ENCODE results near the gene ERVK3-1. TPM values are rescaled to one million over a fixed set of nuclear protein-coding genes. Genes with fewer than 3 reads are reported as not detected.

ERVK3-1 gene
- total RNA-seq, 2 experiments from 2014 or later, result 38.6 to 53.6 TPM

DNA sequence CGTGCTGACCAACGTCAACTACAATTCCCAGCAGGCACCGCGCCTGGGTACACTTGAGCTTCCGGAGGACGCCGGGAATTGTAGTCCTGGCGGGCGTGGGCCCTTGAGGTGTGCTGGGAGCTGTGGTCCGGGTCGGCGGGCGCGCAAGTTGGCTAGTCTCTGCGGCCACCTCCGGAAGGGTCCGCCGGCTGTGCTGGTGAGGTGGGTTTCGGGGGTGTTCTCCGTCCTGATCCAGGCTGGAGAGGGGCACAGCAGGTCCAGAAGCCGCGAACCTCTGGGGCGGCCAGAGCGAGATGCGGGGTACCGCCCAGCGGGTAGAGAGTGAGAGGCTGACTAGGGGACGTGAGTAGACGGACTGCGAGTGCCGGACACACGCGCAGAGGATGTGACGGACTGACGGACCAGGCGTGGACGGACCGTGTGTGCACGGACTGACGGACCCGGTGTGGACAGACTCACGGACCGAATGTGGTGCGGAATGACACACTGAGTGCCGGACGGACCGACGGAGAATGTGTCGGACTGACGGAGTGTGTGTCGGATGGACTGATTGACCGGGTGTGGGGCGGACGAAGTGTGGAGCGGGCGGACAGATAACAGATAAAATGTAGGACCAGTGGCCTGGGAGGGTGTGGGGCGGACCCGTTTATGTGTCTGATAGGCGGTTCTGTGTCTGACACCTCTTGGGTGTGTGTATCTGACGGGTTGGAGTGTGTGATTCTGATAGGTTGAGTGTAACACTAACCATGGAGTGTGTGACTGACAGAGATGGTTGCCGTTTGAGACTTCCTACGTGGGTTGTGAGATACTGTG lies 21.9 kb downstream of the ERVK3-1 start, which contains the start of gene ZSCAN22:
Gene ZSCAN22 (plus strand): TSS at position 81 of the 813 bp plus-strand sequence. CDS start 7,809 bp downstream, outside the sequence.
- POLR2A ChIA-PET, result interaction anchor here (1.1 kb wide), 1 partner anchor 192 kb away, joined by 6 read pairs; the partner anchor contains the start of gene ZBTB45
- no peak within 1 kb of the TSS for H3K27ac Mint-ChIP-seq
- ATAC-seq, result peak; percentile 91
- intact Hi-C loops (cut with DNase I, micrococcal nuclease), result loop anchor here (1.0 to 2.0 kb wide), 18 partner anchors 20 to 248 kb away; partner anchors contain the start of genes ERVK3-1 (in 2 of the 2), ZNF497 (in 2 of the 2), ZNF8 (in 2 of the 2) and ZNF837 (in 2 of the 2)
- CTCF ChIA-PET, result interaction anchor here (1.3 kb wide), 1 partner anchor 18 kb away, joined by 4 read pairs; no protein-coding TSS in a partner anchor
- peak; percentile 96 for DNase-seq
- H3K9me3 Mint-ChIP-seq (ENCODE audit: low read depth), result no peaks in the 10 kb centered on the region
- H3K36me3 Mint-ChIP-seq (ENCODE audit: low read depth), result no peaks in the 10 kb centered on the region
- H3K4me3 Mint-ChIP-seq, result no peak within 1 kb of the TSS
- peaks cover 4% of the 10 kb centered on the region for H3K4me1 Mint-ChIP-seq
- H3K27me3 Mint-ChIP-seq, result no peaks in the 10 kb centered on the region

- no peaks in the 10 kb centered on the region for H3K27me3 Mint-ChIP-seq
- no peak overlapping the region for H3K27ac Mint-ChIP-seq
- H3K36me3 Mint-ChIP-seq (ENCODE audit: low read depth), result peaks cover 2% of the 10 kb centered on the region
- ChIA-PET CTCF (no interaction called here), POLR2A (no interaction called here)
- ATAC-seq (no peak), DNase-seq (no peak)
- no peaks in the 10 kb centered on the region for H3K9me3 Mint-ChIP-seq (ENCODE audit: low read depth)
- intact Hi-C loops (cut with DNase I, micrococcal nuclease), result no loop called here
- peaks cover 4% of the 10 kb centered on the region for H3K4me1 Mint-ChIP-seq
- H3K4me3 Mint-ChIP-seq, result no peak overlapping the region
These were observed 23.8 kb downstream of the ERVK3-1 start for GRCh38 chr19:58328999-58329398.

GRCh38 chr19:58330458-58330857 lies 25.3 kb downstream of the ERVK3-1 start:
- Mint-ChIP-seq H3K9me3 (ENCODE audit: low read depth) (no peaks in the 10 kb centered on the region), H3K27me3 (no peaks in the 10 kb centered on the region), H3K27ac (no peak overlapping the region), H3K4me3 (no peak overlapping the region), H3K36me3 (ENCODE audit: low read depth) (peaks cover 12% of the 10 kb centered on the region), H3K4me1 (peaks cover 4% of the 10 kb centered on the region)
- no peak for ATAC-seq
- no peak for DNase-seq
- intact Hi-C loops (cut with DNase I, micrococcal nuclease), result no loop called here
- CTCF ChIA-PET, result interaction anchor here (1.4 to 1.8 kb wide), 2 partner anchors 16 to 169 kb away, joined by 5 to 6 read pairs; no protein-coding TSS in a partner anchor
- POLR2A ChIA-PET, result no interaction called here

GRCh38 chr19:58332697-58333096 lies 27.5 kb downstream of the ERVK3-1 start:
- no peaks in the 10 kb centered on the region for H3K9me3 Mint-ChIP-seq (ENCODE audit: low read depth)
- ATAC-seq (no peak), DNase-seq (no peak)
- CTCF ChIA-PET, result interaction anchor here (0.5 to 1.7 kb wide), 2 partner anchors 24 to 100 kb away, joined by 3 to 5 read pairs; no protein-coding TSS in a partner anchor
- H3K4me1 Mint-ChIP-seq, result peaks cover 4% of the 10 kb centered on the region
- no peaks in the 10 kb centered on the region for H3K27me3 Mint-ChIP-seq
- intact Hi-C loops (cut with DNase I, micrococcal nuclease), result no loop called here
- POLR2A ChIA-PET, result no interaction called here
- H3K27ac Mint-ChIP-seq, result no peak overlapping the region
- H3K4me3 Mint-ChIP-seq, result no peak overlapping the region
- H3K36me3 Mint-ChIP-seq (ENCODE audit: low read depth), result peaks cover 18% of the 10 kb centered on the region

DNA sequence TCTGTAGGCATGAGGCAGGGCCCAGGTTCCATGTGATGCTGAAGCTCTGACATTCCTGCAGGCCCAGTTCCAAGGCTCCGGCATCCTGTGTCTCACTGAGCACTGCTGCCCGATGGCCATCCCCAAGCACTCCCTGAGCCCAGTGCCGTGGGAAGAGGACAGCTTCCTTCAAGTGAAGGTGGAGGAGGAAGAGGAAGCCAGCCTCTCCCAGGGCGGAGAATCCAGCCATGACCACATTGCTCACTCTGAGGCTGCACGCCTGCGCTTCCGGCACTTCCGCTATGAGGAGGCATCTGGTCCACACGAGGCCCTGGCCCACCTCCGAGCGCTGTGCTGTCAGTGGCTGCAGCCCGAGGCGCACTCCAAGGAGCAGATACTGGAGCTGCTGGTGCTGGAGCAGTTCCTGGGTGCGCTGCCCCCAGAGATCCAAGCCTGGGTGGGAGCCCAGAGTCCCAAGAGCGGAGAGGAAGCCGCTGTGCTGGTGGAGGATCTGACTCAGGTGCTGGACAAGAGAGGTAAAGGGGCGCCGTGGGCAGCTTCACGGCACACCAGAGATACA lies 29.6 kb downstream of the ERVK3-1 start:
- no peak overlapping the region for H3K4me3 Mint-ChIP-seq
- no peaks in the 10 kb centered on the region for H3K27me3 Mint-ChIP-seq
- peaks cover 34% of the 10 kb centered on the region for H3K36me3 Mint-ChIP-seq (ENCODE audit: low read depth)
- ATAC-seq (no peak), DNase-seq (no peak)
- intact Hi-C loops (cut with DNase I, micrococcal nuclease), result no loop called here
- POLR2A ChIA-PET, result no interaction called here
- no peaks in the 10 kb centered on the region for H3K4me1 Mint-ChIP-seq
- no peak overlapping the region for H3K27ac Mint-ChIP-seq
- CTCF ChIA-PET, result interaction anchor here (0.8 kb wide), 2 partner anchors 12 to 23 kb away, joined by 3 read pairs; no protein-coding TSS in a partner anchor
- no peaks in the 10 kb centered on the region for H3K9me3 Mint-ChIP-seq (ENCODE audit: low read depth)

- Mint-ChIP-seq H3K4me3 (no peak overlapping the region), H3K27ac (no peak overlapping the region), H3K4me1 (no peaks in the 10 kb centered on the region), H3K9me3 (ENCODE audit: low read depth) (no peaks in the 10 kb centered on the region), H3K36me3 (ENCODE audit: low read depth) (peaks cover 38% of the 10 kb centered on the region), H3K27me3 (no peaks in the 10 kb centered on the region)
- DNase-seq, result no peak
- POLR2A ChIA-PET, result no interaction called here
- intact Hi-C loops (cut with DNase I, micrococcal nuclease), result no loop called here
- CTCF ChIA-PET, result interaction anchor here (0.8 kb wide), 1 partner anchor 24 kb away, joined by 3 read pairs; no protein-coding TSS in a partner anchor
- no peak for ATAC-seq
These were observed 30.5 kb downstream of the ERVK3-1 start for GRCh38 chr19:58335630-58336029.

- H3K36me3 Mint-ChIP-seq (ENCODE audit: low read depth), result peaks cover 39% of the 10 kb centered on the region
These were observed 31.0 kb downstream of the ERVK3-1 start for GRCh38 chr19:58336216-58336615.

DNA sequence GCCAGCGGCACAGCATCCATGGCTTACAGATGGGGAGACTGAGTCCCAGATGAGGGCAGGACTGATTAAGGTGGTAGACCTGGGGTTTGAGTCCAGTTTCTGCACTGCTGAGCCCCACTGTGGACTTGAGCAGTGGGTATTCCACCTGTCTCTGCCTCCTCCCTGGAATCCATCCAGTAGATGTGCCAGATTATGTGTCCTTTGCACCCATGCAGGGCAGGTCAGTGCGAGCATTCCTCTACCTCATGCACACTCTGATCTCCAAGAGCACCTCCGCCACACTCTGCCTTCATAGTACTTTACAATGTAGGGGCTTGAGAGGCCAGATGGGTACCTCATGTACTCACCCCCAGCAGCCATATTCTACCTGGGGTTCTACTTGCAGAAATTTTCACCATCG lies 31.6 kb downstream of the ERVK3-1 start:
- Mint-ChIP-seq H3K4me1 (no peaks in the 10 kb centered on the region), H3K27me3 (no peaks in the 10 kb centered on the region), H3K27ac (no peak overlapping the region), H3K9me3 (ENCODE audit: low read depth) (no peaks in the 10 kb centered on the region), H3K4me3 (no peak overlapping the region), H3K36me3 (ENCODE audit: low read depth) (peaks cover 41% of the 10 kb centered on the region)
- intact Hi-C loops (cut with DNase I, micrococcal nuclease), result no loop called here
- no peak for ATAC-seq
- CTCF ChIA-PET, result interaction anchor here (0.7 kb wide), 1 partner anchor 118 kb away, joined by 4 read pairs; no protein-coding TSS in a partner anchor
- no peak for DNase-seq
- POLR2A ChIA-PET, result no interaction called here

More at GRCh38 chr19:58336216-58336615, 31.0 kb downstream of the ERVK3-1 start:
- CTCF ChIA-PET, result interaction anchor here (0.7 kb wide), 1 partner anchor 118 kb away, joined by 4 read pairs; no protein-coding TSS in a partner anchor
- no peak overlapping the region for H3K4me3 Mint-ChIP-seq
- no peak for DNase-seq
- no peak overlapping the region for H3K27ac Mint-ChIP-seq
- no peaks in the 10 kb centered on the region for H3K4me1 Mint-ChIP-seq
- H3K9me3 Mint-ChIP-seq (ENCODE audit: low read depth), result no peaks in the 10 kb centered on the region
- no peak for ATAC-seq
- POLR2A ChIA-PET, result no interaction called here
- intact Hi-C loops (cut with DNase I, micrococcal nuclease), result no loop called here
- H3K27me3 Mint-ChIP-seq, result no peaks in the 10 kb centered on the region

- DNase-seq (no peak), ATAC-seq (no peak)
- peaks cover 41% of the 10 kb centered on the region for H3K36me3 Mint-ChIP-seq (ENCODE audit: low read depth)
- H3K9me3 Mint-ChIP-seq (ENCODE audit: low read depth), result no peaks in the 10 kb centered on the region
- H3K27ac Mint-ChIP-seq, result no peak overlapping the region
- POLR2A ChIA-PET, result no interaction called here
- H3K4me3 Mint-ChIP-seq, result no peak overlapping the region
- H3K27me3 Mint-ChIP-seq, result no peaks in the 10 kb centered on the region
- H3K4me1 Mint-ChIP-seq, result no peaks in the 10 kb centered on the region
- intact Hi-C loops (cut with DNase I, micrococcal nuclease), result no loop called here
- CTCF ChIA-PET, result no interaction called here
These were observed 33.2 kb downstream of the ERVK3-1 start for GRCh38 chr19:58338336-58338735.

GRCh38 chr19:58338825-58339558 lies 33.8 kb downstream of the ERVK3-1 start:
- Mint-ChIP-seq H3K9me3 (ENCODE audit: low read depth) (no peaks in the 10 kb centered on the region), H3K27ac (no peak overlapping the region), H3K36me3 (ENCODE audit: low read depth) (peaks cover 39% of the 10 kb centered on the region), H3K4me3 (no peak overlapping the region), H3K4me1 (no peaks in the 10 kb centered on the region), H3K27me3 (no peaks in the 10 kb centered on the region)
- intact Hi-C loops (cut with DNase I, micrococcal nuclease), result no loop called here
- CTCF ChIA-PET, result interaction anchor here (1.1 kb wide), 1 partner anchor 9 kb away, joined by 3 read pairs; no protein-coding TSS in a partner anchor
- no peak for ATAC-seq
- POLR2A ChIA-PET, result no interaction called here
- DNase-seq, result no peak

DNA sequence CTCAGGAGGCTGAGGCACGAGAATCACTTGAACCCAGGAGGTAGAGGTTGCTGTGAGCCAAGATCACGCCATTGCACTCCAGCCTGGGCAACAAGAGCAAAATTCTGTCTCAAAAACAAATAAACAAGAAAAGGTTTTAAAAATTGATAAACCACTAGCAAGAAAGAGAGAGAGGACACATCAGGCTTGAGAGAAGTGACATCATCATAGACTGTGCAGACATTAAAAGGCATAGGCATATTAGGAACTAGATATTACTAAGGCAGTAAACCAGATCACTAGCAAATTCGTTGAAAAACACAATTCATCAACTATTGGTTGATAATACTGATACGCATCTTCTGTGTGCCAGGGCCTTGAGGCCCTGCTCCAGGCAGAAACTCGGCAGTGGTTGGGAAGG lies 40.4 kb downstream of the ERVK3-1 start:
- DNase-seq (no peak), ATAC-seq (no peak)
- Mint-ChIP-seq H3K27me3 (peaks cover 10% of the 10 kb centered on the region), H3K9me3 (ENCODE audit: low read depth) (no peaks in the 10 kb centered on the region), H3K27ac (no peak overlapping the region), H3K36me3 (ENCODE audit: low read depth) (peaks cover 7% of the 10 kb centered on the region), H3K4me3 (peak overlapping the region; percentile 87), H3K4me1 (peaks cover 16% of the 10 kb centered on the region)
- CTCF ChIA-PET, result no interaction called here
- POLR2A ChIA-PET, result interaction anchor here (0.5 kb wide), 1 partner anchor 19 kb away, joined by 3 read pairs; no protein-coding TSS in a partner anchor
- intact Hi-C loops (cut with DNase I, micrococcal nuclease), result no loop called here
